Activated naive CD4-positive, alpha-beta T cell treated with anti-CD3 and anti-CD28 coated beads, Interleukin-2, amount 10 ng/mL, durations not matched to agents 7 days and 5 days (primary cell): Measurements from ENCODE around the gene CHRNA4.
"Not testable (repeated sequence)": the region's sequence is repeated elsewhere in the genome, so short reads cannot be mapped to it uniquely, and the experiment has no call there.

ENCODE experiments used
- CTCF ChIA-PET: fragments of 350-600 bp; sonication (Branson Sonifier 250); formaldehyde crosslinking; loops from one replicate; lab custom pipeline; 2021; ENCODE audit warnings: antibody characterized with exemption; lab: Charles Lee
- DNase-seq: peaks from one replicate; pipeline ENCODE4 v3.0.0-alpha.2; 2020
- H3K27ac Mint-ChIP-seq: one replicate; pipeline ENCODE4 v1.8.0; 2021; ENCODE audit warnings: mild to moderate bottlenecking, moderate library complexity, mixed read lengths
- H3K27me3 Mint-ChIP-seq: one replicate; pipeline ENCODE4 v1.8.0; 2021; ENCODE audit warnings: mild to moderate bottlenecking, mixed read lengths
- H3K36me3 Mint-ChIP-seq: one replicate; pipeline ENCODE4 v1.8.0; 2021; ENCODE audit warnings: mixed read lengths
- H3K4me1 Mint-ChIP-seq: one replicate; pipeline ENCODE4 v1.8.0; 2021; ENCODE audit warnings: mixed read lengths
- H3K4me3 Mint-ChIP-seq: one replicate; pipeline ENCODE4 v1.8.0; 2021; ENCODE audit warnings: mild to moderate bottlenecking, moderate library complexity, mixed read lengths
- H3K9me3 Mint-ChIP-seq: one replicate; pipeline ENCODE4 v1.8.0; 2021; ENCODE audit warnings: mixed read lengths

The CHRNA4 gene

DNA sequence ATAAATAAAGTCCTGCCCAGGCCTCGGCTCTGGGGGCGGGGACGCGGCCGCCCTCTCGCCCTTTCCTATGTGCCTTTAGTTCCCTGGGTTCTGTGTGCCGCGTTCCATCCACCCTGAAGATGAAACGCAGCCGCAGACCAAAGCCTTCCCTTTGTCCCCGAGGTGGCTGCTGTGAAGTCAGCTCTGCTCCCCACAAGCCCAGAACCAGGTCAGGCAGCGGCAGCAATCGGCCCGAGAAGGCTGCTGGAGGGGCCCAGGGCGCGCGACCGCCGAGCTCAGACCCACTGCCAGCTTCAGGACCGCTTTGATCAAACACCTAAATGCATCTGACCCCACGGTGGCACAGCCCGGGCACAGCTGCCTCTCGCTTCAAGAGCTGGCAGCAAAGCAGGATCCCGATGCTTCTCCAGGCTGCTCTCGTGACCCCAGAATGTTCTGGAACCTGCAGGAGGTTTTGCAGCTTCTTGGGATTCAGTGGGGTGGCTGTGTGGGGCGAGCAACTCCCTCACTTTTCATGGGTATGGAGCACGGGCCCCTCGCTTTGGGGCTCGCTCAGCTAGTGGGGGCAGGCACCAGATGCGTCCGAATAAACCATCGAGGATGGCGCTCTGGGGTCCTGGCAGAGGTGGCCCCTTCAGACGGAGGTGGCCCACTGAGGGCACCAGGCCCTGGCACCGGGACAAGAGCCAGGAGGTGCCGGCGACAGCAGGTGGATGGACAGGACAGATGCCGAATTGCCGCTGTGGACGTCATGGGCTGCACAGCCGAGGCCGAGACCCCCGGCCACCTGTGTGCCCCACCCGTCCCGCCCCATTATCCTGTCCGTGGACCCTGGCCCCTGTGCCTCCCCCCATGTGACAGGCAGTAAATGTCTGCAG lies 13.0 kb downstream of the CHRNA4 start:
- CTCF ChIA-PET: no interaction called here
- peaks cover 3% of the 10 kb centered on the region for H3K27me3 Mint-ChIP-seq
- no peaks in the 10 kb centered on the region for H3K4me1 Mint-ChIP-seq
- peaks cover 13% of the 10 kb centered on the region for H3K9me3 Mint-ChIP-seq
- no peak overlapping the region for H3K27ac Mint-ChIP-seq
- H3K4me3 Mint-ChIP-seq: no peak overlapping the region
- DNase-seq: no peak
- H3K36me3 Mint-ChIP-seq: no peaks in the 10 kb centered on the region

GRCh38 chr20:63347081-63347741 lies 13.9 kb downstream of the CHRNA4 start:
- no peaks in the 10 kb centered on the region for H3K36me3 Mint-ChIP-seq
- H3K27ac Mint-ChIP-seq: no peak overlapping the region
- no peaks in the 10 kb centered on the region for H3K4me1 Mint-ChIP-seq
- peaks cover 3% of the 10 kb centered on the region for H3K27me3 Mint-ChIP-seq
- H3K9me3 Mint-ChIP-seq: peaks cover 10% of the 10 kb centered on the region
- CTCF ChIA-PET: no interaction called here
- no peak for DNase-seq
- H3K4me3 Mint-ChIP-seq: no peak overlapping the region

DNA sequence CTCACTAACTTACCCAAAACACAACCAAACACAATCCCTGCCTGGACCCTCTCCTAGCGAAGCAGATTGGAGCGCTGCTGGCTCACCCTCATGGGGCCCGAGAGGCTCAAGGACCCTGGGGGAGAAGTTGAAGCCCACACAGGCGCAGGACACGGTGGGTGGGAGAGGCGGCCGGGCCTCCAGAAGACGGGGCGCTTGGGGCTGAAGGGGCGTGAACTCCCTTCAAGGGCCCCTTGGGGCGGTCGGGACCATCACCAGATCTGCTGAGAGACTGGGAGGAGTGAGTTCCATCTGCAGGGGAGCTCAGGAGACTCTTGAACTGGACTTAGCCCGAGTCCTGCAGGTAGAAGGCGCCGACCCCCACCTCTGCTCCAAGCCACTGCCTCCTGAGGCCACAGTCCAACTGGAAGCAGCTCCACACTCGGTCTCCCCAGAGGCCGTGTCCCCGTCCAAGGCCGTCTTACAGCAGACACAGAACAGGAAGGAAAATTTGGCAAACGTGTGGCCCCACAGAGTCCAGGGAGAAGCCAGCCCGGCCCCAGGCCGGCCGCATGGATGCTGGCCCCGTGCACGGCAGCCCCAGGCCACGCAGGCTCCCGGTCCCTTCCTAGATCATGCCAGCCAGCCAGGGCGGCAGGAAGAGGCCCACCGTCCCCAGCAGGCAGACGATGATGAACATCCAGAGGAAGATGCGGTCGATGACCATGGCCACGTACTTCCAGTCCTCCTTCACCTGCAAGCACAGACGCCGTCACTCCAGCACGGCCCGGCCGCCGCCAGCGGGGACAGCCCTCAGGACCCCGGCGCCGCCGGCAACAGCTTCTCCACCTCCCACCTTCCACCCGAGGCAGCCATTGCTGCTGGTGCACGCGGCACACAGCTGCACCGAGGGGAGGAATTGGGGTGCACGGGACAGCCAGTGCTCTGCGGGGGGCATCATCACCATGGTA lies 14.7 kb downstream of the CHRNA4 start:
- Mint-ChIP-seq H3K36me3 (no peaks in the 10 kb centered on the region), H3K4me1 (no peaks in the 10 kb centered on the region), H3K27me3 (peaks cover 3% of the 10 kb centered on the region), H3K4me3 (no peak overlapping the region), H3K27ac (no peak overlapping the region), H3K9me3 (peaks cover 10% of the 10 kb centered on the region)
- CTCF ChIA-PET: no interaction called here
- no peak for DNase-seq

- no peak for DNase-seq
- Mint-ChIP-seq H3K27me3 (peaks cover 3% of the 10 kb centered on the region), H3K36me3 (no peaks in the 10 kb centered on the region), H3K4me3 (no peak overlapping the region), H3K4me1 (no peaks in the 10 kb centered on the region), H3K27ac (no peak overlapping the region), H3K9me3 (peaks cover 4% of the 10 kb centered on the region)
- CTCF ChIA-PET: no interaction called here
Measured at GRCh38 chr20:63345328-63346100, 15.6 kb downstream of the CHRNA4 start.

DNA sequence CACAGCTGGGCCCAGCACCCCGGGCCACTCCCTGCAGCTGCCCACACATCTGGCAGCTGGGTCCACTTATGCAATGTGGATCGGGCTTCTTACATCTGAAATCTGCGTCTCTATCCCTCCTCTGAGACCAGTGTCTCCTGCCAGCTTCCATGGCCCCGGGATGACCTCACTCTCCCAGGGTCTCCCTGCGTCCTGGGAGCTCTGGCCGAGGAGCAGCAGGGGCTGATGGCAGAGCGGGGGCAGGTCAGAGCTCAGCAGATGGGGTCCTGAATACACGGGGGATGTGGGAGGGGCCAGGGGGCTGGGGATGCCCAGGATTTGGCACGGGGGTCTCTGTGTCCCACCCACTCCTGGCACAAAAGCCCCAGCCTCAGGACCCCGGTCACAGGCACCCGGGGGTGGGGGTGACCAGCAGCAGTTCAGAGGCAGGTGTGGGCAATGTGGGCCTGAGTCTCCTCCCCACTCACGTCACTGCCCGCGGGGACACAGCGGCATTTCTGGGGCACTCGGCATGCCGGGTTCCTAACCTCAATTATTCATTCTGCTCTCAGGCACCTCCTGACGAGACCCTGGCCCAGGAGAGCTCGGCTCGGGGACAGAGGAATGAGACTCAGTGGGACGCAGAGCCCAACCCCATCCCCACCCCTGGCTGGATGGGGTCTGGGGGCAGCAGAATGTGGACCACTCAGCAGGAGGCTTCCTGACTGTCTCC lies 16.4 kb downstream of the CHRNA4 start:
- H3K9me3 Mint-ChIP-seq: peaks cover 5% of the 10 kb centered on the region
- H3K4me1 Mint-ChIP-seq: no peaks in the 10 kb centered on the region
- CTCF ChIA-PET: no interaction called here
- H3K4me3 Mint-ChIP-seq: no peak overlapping the region
- H3K27me3 Mint-ChIP-seq: no peaks in the 10 kb centered on the region
- no peak for DNase-seq
- no peaks in the 10 kb centered on the region for H3K36me3 Mint-ChIP-seq
- no peak overlapping the region for H3K27ac Mint-ChIP-seq

DNA sequence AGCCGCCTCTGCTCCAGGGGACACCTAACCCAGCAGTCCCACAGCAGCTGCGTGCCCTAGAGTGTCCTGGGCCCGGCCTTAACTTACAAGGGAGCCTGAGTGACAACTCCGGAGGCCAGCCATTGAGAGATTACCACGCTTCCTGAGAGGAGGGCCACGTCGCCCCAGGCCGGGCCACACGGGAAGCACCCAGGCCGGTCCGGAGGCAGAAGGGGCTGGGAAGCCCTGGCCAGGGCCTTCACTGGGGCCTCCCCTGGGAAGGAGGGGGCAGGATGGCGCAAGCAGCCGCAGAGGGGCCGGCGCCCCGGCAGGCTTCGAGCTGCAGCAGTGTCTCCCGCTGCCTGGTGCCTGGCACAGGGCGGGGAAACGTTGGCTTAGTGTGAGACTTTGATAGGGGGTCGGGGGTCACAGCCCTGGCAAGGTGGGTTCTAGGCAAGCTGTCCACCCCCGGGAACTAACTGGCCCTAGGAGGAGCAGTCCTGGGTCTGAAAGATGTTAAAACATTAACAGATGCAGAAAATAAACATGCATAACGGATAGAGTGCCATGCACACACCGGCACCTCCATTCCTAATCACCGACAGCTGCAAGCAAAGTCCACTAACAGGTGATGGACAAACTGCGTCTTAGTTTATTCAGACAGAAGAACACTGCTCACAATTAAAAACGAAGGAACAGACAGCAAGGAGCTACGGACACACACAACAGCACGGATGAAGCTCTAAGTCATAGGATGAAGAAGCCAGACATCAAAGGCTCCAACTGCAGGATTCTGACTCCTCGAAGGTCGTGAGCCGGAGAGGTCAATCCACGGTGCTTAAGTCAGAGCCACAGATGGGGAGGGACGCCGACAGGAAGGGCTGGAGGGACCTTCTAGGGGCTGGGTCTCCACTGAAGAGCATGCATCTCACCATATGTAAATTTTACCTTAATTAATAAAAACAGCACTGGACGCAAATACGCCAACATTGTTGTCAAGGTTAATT lies 17.4 kb downstream of the CHRNA4 start:
- Mint-ChIP-seq H3K9me3 (peaks cover 14% of the 10 kb centered on the region), H3K4me1 (no peaks in the 10 kb centered on the region), H3K27ac (no peak overlapping the region), H3K36me3 (no peaks in the 10 kb centered on the region), H3K27me3 (peaks cover 2% of the 10 kb centered on the region), H3K4me3 (no peak overlapping the region)
- CTCF ChIA-PET: no interaction called here
- DNase-seq: no peak

GRCh38 chr20:63342561-63343459 lies 18.3 kb downstream of the CHRNA4 start:
- peaks cover 10% of the 10 kb centered on the region for H3K27me3 Mint-ChIP-seq
- no peak overlapping the region for H3K4me3 Mint-ChIP-seq
- peaks cover 14% of the 10 kb centered on the region for H3K9me3 Mint-ChIP-seq
- CTCF ChIA-PET: no interaction called here
- H3K36me3 Mint-ChIP-seq: no peaks in the 10 kb centered on the region
- no peak overlapping the region for H3K27ac Mint-ChIP-seq
- no peaks in the 10 kb centered on the region for H3K4me1 Mint-ChIP-seq
- DNase-seq: no peak

GRCh38 chr20:63340158-63340688 lies 20.9 kb downstream of the CHRNA4 start:
- H3K36me3 Mint-ChIP-seq, H3K4me3 Mint-ChIP-seq, H3K4me1 Mint-ChIP-seq, DNase-seq, H3K27ac Mint-ChIP-seq, CTCF ChIA-PET: not testable (repeated sequence)
- Mint-ChIP-seq H3K9me3 (peaks cover 14% of the 10 kb centered on the region), H3K27me3 (peaks cover 15% of the 10 kb centered on the region)

DNA sequence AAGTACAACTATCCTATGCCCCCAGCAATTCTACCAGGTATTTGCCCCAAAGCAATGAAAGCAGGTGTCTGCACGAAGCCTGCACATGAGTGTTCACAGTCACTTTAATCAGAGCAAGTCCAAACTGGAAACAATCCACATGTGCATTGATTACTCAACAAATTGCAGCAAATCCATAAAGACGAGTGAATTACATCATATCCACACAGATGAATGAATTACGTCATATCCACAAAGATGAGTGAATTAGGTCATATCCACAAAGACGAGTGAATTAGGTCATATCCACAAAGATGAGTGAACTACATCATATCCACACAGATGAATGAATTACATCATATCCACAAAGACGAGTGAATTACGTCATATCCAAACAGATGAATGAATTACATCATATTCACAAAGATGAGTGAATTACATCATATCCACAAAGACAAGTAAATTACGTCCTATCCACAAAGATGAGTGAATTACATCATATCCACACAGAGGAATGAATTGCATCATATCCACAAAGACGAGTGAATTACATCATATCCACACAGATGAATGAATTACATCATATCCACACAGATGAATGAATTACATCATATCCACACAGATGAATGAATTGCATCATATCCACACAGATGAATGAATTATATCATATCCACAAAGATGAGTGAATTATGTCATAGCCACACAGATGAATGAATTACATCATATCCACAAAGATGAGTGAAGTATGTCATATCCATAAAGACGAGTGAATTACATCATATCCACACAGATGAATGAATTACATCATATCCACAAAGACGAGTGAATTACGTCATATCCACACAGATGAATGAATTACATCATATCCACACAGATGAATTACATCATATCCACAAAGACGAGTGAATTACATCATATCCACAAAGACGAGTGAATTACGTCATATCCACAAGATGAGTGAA lies 21.7 kb downstream of the CHRNA4 start:
- H3K4me3 Mint-ChIP-seq, DNase-seq, H3K4me1 Mint-ChIP-seq, H3K27ac Mint-ChIP-seq, CTCF ChIA-PET, H3K36me3 Mint-ChIP-seq: not testable (repeated sequence)
- H3K27me3 Mint-ChIP-seq: peaks cover 15% of the 10 kb centered on the region
- peaks cover 14% of the 10 kb centered on the region for H3K9me3 Mint-ChIP-seq

DNA sequence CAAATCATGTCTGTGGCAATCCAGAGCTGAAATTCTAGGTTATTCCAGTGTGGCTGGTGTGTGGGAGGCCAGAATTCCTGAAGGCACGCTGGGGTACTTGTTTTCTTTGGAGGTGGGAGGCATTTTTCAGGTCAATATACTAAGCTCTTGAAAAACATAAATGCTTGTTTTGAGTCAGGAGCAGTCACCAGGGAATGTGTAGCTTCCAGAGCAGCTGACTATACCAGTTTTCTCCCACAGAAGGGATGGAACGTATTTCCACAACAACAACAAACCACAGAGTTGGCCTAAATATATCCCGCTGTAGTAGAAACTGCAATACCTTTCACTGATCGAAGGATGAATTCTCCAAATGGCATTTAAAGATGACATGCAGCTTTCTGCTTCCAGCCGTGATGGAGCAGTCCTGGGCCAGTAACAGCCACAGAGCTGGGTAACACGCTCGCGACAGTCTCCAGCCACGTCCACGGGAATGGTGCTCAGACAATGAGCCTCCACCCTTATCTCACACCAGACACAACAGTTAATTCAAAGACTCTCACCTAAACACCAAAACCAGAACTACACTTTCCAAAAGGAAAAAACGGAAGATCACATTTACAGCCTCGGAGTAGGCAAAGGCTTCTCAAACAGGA lies 23.2 kb downstream of the CHRNA4 start:
- CTCF ChIA-PET: no interaction called here
- Mint-ChIP-seq H3K4me3 (no peak overlapping the region), H3K36me3 (no peaks in the 10 kb centered on the region), H3K4me1 (no peaks in the 10 kb centered on the region), H3K27ac (no peak overlapping the region), H3K27me3 (peaks cover 21% of the 10 kb centered on the region), H3K9me3 (peaks cover 23% of the 10 kb centered on the region)
- DNase-seq: no peak
